ENCODE data around the gene ZNF469. TPM values are rescaled to one million over a fixed set of nuclear protein-coding genes. Genes with fewer than 3 reads are reported as not detected.

The ZNF469 gene
- total RNA-seq, 1 experiment from 2014 or later, result 0.50 TPM

DNA sequence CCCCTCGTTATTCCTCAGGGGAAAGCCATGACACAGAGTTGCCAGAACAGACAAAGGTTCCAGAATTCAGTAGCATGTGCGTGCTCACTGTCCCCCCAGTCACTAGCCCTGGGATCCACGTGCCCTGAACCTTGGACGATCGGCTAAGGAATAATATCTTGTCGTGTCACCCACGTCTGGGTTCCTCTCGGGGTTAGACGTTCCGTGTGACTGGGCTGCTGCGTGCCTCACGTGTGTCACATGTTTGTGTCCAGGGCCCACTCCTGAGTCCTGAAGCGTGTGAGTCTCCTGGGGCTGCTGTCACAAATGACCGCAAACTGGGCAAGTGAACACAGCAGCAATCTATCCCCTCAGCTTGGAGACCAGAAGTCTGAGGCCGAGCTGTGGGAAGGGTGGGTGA is 12.4 kb upstream of the ZNF469 start:
- intact Hi-C loops (cut with micrococcal nuclease; ENCODE audit: unreplicated experiment), result no loop called here
- H3K4me1 Mint-ChIP-seq (ENCODE audit: low read depth, unreplicated experiment), result no peaks in the 10 kb centered on the region
- no TSS peak for BruUV-seq (replicated peaks)

DNA sequence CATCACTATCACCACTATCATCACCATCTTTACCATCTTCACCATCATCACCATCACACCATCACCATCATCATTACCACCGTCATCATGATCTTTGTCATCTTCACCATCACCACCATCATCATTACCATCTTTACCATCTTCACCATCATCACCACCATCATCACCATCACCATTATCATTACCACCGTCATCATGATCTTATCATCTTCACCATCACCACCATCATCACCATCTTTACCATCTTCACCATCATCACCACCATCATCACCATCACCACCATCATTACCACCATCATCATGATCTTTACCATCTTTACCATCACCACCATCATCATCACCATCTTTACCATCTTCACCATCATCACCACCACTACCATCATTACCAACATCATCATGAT is 10.2 kb upstream of the ZNF469 start:
- Mint-ChIP-seq H3K36me3 (ENCODE audit: insufficient read depth, unreplicated experiment) (no peaks in the 10 kb centered on the region), H3K4me1 (ENCODE audit: low read depth, unreplicated experiment) (no peaks in the 10 kb centered on the region), H3K27me3 (ENCODE audit: unreplicated experiment) (no peaks in the 10 kb centered on the region), H3K27ac (ENCODE audit: unreplicated experiment) (no peak overlapping the region), H3K9me3 (ENCODE audit: low read depth, unreplicated experiment) (no peaks in the 10 kb centered on the region), H3K4me3 (ENCODE audit: low read depth, unreplicated experiment) (no peak overlapping the region)
- no TSS peak for BruUV-seq (replicated peaks)
- TF ChIP-seq, protein P1, sequence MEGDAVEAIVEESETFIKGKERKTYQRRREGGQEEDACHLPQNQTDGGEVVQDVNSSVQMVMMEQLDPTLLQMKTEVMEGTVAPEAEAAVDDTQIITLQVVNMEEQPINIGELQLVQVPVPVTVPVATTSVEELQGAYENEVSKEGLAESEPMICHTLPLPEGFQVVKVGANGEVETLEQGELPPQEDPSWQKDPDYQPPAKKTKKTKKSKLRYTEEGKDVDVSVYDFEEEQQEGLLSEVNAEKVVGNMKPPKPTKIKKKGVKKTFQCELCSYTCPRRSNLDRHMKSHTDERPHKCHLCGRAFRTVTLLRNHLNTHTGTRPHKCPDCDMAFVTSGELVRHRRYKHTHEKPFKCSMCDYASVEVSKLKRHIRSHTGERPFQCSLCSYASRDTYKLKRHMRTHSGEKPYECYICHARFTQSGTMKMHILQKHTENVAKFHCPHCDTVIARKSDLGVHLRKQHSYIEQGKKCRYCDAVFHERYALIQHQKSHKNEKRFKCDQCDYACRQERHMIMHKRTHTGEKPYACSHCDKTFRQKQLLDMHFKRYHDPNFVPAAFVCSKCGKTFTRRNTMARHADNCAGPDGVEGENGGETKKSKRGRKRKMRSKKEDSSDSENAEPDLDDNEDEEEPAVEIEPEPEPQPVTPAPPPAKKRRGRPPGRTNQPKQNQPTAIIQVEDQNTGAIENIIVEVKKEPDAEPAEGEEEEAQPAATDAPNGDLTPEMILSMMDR (IDR thresholded peaks at IDR 0.05; ENCODE audit: unreplicated experiment), result no peak
- no peak for DNase-seq
- intact Hi-C loops (cut with micrococcal nuclease; ENCODE audit: unreplicated experiment), result no loop called here
- CTCF ChIA-PET, result no interaction called here

More for the DNA sequence above, 12.4 kb upstream of the ZNF469 start:
- no peak for DNase-seq
- H3K36me3 Mint-ChIP-seq (ENCODE audit: insufficient read depth, unreplicated experiment), result no peaks in the 10 kb centered on the region
- TF ChIP-seq, protein P1 (IDR thresholded peaks at IDR 0.05; ENCODE audit: unreplicated experiment), result no peak
- no peaks in the 10 kb centered on the region for H3K27me3 Mint-ChIP-seq (ENCODE audit: unreplicated experiment)
- no peak overlapping the region for H3K4me3 Mint-ChIP-seq (ENCODE audit: low read depth, unreplicated experiment)
- no peaks in the 10 kb centered on the region for H3K9me3 Mint-ChIP-seq (ENCODE audit: low read depth, unreplicated experiment)
- CTCF ChIA-PET, result no interaction called here
- H3K27ac Mint-ChIP-seq (ENCODE audit: unreplicated experiment), result no peak overlapping the region

DNA sequence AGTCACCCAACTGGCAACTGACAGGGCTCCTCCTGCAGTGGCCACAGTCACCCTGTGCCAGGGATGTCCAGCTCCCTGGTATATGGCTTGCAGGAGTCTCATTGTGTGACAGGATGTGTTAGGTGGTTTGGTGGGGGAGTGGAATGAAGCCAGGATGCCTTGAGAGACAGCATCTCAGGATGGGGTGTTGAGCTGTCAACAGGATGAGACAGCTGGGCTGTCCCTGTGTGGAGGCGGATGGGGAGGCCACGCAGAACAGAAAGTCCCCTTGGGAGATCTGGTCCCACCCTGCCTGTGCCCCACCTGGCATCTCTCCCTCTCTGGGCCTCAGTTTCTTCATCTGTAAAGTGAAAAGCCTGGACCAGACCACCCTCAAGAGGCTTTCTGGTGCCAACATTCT is 9.5 kb upstream of the ZNF469 start:
- TF ChIP-seq, protein P1 (IDR thresholded peaks at IDR 0.05; ENCODE audit: unreplicated experiment), result no peak
- DNase-seq, result no peak
- CTCF ChIA-PET, result no interaction called here
- no peaks in the 10 kb centered on the region for H3K4me1 Mint-ChIP-seq (ENCODE audit: low read depth, unreplicated experiment)
- no peaks in the 10 kb centered on the region for H3K27me3 Mint-ChIP-seq (ENCODE audit: unreplicated experiment)
- intact Hi-C loops (cut with micrococcal nuclease; ENCODE audit: unreplicated experiment), result no loop called here
- no peaks in the 10 kb centered on the region for H3K36me3 Mint-ChIP-seq (ENCODE audit: insufficient read depth, unreplicated experiment)
- no peaks in the 10 kb centered on the region for H3K9me3 Mint-ChIP-seq (ENCODE audit: low read depth, unreplicated experiment)
- BruUV-seq (replicated peaks), result no TSS peak
- H3K27ac Mint-ChIP-seq (ENCODE audit: unreplicated experiment), result no peak overlapping the region
- no peak overlapping the region for H3K4me3 Mint-ChIP-seq (ENCODE audit: low read depth, unreplicated experiment)

DNA sequence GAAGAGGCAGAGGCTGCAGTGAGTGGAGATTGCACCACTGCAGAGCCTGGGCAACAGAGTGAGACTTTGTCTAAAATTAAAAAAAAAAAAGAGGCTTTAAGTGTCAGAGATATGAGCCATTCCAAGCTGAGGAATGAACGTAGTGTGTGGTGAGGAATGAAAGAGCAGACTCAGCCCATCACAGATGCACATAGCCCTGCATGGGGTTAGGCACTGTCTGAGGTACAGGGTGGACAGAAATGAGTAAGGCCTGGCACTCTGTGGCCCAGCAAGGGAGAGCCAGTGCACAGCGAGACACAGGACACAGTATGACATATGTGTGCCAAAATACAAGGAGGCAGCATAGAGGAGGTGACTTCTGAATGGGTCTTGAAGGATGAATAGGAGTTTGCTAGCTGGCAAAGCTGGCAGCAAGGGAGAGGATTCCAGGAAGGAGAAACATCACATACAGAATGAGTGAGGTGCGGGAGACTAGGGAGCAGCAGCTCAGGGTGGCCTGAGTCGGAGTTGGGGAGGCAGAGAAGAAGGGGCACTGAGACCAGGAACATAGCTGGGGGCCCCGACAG is 8.7 kb upstream of the ZNF469 start:
- H3K27me3 Mint-ChIP-seq (ENCODE audit: unreplicated experiment), result no peaks in the 10 kb centered on the region
- intact Hi-C loops (cut with micrococcal nuclease; ENCODE audit: unreplicated experiment), result no loop called here
- H3K36me3 Mint-ChIP-seq (ENCODE audit: insufficient read depth, unreplicated experiment), result no peaks in the 10 kb centered on the region
- H3K27ac Mint-ChIP-seq (ENCODE audit: unreplicated experiment), result no peak overlapping the region
- BruUV-seq (replicated peaks), result no TSS peak
- TF ChIP-seq, protein P1 (IDR thresholded peaks at IDR 0.05; ENCODE audit: unreplicated experiment), result no peak
- no peaks in the 10 kb centered on the region for H3K4me1 Mint-ChIP-seq (ENCODE audit: low read depth, unreplicated experiment)
- H3K4me3 Mint-ChIP-seq (ENCODE audit: low read depth, unreplicated experiment), result no peak overlapping the region
- no peaks in the 10 kb centered on the region for H3K9me3 Mint-ChIP-seq (ENCODE audit: low read depth, unreplicated experiment)
- CTCF ChIA-PET, result no interaction called here
- DNase-seq, result no peak

Measured in Calu3 (cell line).